HepG2 (cell line): ENCODE measurements around the gene AIFM1. TPM values are rescaled to one million over a fixed set of nuclear protein-coding genes. Genes with fewer than 3 reads are reported as not detected.
A peak's percentile ranks its signal among the peaks of the same experiment; 100 is the strongest.

Experiments
- ATAC-seq: fragments of 200-7000 bp; cut with Tn5 transposase; 3 replicates; pipeline ENCODE4 v1.9.1; 2020; ENCODE audit warnings: mild to moderate bottlenecking, moderate library complexity
- BruUV-seq: library from RNA; stranded (reverse); fragments of 400-500 nt; replicated peaks from 2 replicates; lab custom pipeline; 2021; lab: Mats Ljungman, UMichigan
- CTCF ChIA-PET: fragments of 300-600 bp; formaldehyde crosslinking; extraction: SDS; loops from one replicate; lab custom pipeline; 2021; ENCODE audit warnings: low total read pairs, inconsistent platforms, low intra/inter-chr PET ratio; lab: Yijun Ruan, JAX
- POLR2A ChIA-PET: fragments of 350-600 bp; sonication (Branson Sonifier 250); formaldehyde crosslinking; loops from one replicate; lab custom pipeline; 2020; ENCODE audit warnings: antibody characterized with exemption, inconsistent platforms; lab: Yijun Ruan, JAX
- DNase-seq: peaks from one replicate; pipeline ENCODE4 v3.0.0-alpha.2; 2015; ENCODE audit warnings: low spot score
- FAIRE-seq: peaks from 3 replicates; lab custom pipeline; 2011; peaks lifted over from hg19 to GRCh38; lab: Jason Lieb, UNC
- H2AFZ ChIP-seq: one replicate; pipeline ENCODE4 v1.6.1; 2011; ENCODE audit warnings: low read length, inconsistent platforms
- H3K27ac ChIP-seq: fragments of 300-600 bp; 3 replicates; pipeline ENCODE4 v1.8.0; 2011; ENCODE audit warnings: mixed run types, mild to moderate bottlenecking, mixed read lengths, low read length, inconsistent platforms; ENCODE audit not compliant: insufficient read depth; ENCODE audit errors: extremely low read length
- H3K27me3 ChIP-seq, 2 experiments: fragments of 200-600 bp in 1 of 2; 2 replicates in 1 of 2; 3 replicates in 1 of 2; pipeline versions ENCODE4 v1.6.0 to v1.8.0; 2011; ENCODE audit warnings: low read length in 2 of 2, mild to moderate bottlenecking in 2 of 2, moderate library complexity in 2 of 2, inconsistent platforms in 1 of 2; ENCODE audit not compliant: insufficient read depth in 2 of 2, control insufficient read depth in 1 of 2
- H3K36me3 ChIP-seq, 2 experiments: fragments of 200-600 bp in 1 of 2; replicated peaks in 1 of 2; 2 replicates in 1 of 2; 3 replicates in 1 of 2; pipeline versions ENCODE4 v1.5.1 to v1.8.0; 2011; ENCODE audit warnings: low read length in 2 of 2, inconsistent platforms in 1 of 2; ENCODE audit not compliant: insufficient read depth in 2 of 2, control insufficient read depth in 1 of 2
- H3K4me1 ChIP-seq: 2 replicates; pipeline ENCODE4 v1.5.1; 2012; ENCODE audit warnings: low read length, inconsistent platforms; ENCODE audit not compliant: insufficient read depth
- H3K4me2 ChIP-seq: 2 replicates; pipeline ENCODE4 v1.6.0; 2011; ENCODE audit warnings: low read depth, low read length, inconsistent platforms
- H3K4me3 ChIP-seq, 3 experiments: fragments of 200-600 bp in 1 of 3; sonication (generic), shearing (Covaris generic) in 1 of 3; replicated peaks in 1 of 3; 2 replicates each; pipeline ENCODE4 v1.5.1; 2011 to 2016; ENCODE audit warnings: low read length in 3 of 3, inconsistent platforms in 2 of 3, low read depth in 2 of 3, mild to moderate bottlenecking in 2 of 3, control low read depth in 1 of 3, mixed read lengths in 1 of 3; ENCODE audit not compliant: insufficient read depth in 1 of 3
- H3K79me2 ChIP-seq: one replicate; pipeline ENCODE4 v1.6.1; 2011; ENCODE audit warnings: low read length, inconsistent platforms; ENCODE audit not compliant: insufficient read depth
- H3K9ac ChIP-seq: 2 replicates; pipeline ENCODE4 v1.6.0; 2011; ENCODE audit warnings: mild to moderate bottlenecking, low read depth, low read length, inconsistent platforms; ENCODE audit not compliant: insufficient read depth
- H3K9me3 ChIP-seq: 2 replicates; pipeline ENCODE4 v1.5.1; 2012; ENCODE audit warnings: mild to moderate bottlenecking, low read length
- H4K20me1 ChIP-seq: 2 replicates; pipeline ENCODE4 v1.6.0; 2011; ENCODE audit warnings: inconsistent platforms, mild to moderate bottlenecking, low read length, moderate library complexity; ENCODE audit not compliant: insufficient read depth
- ATF7 ChIP-seq, 2 experiments: fragments of 450-650 bp in 1 of 2; sonication (generic) in 1 of 2; formaldehyde crosslinking in 1 of 2; IDR thresholded peaks; 2 replicates each; pipeline versions ENCODE4 v1.4.0 to v1.6.1; 2016 to 2020; ENCODE audit warnings: antibody characterized with exemption in 1 of 2, mild to moderate bottlenecking in 1 of 2, missing genetic modification reagents in 1 of 2
- CREB1 ChIP-seq, 2 experiments: fragments of 450-650 bp in 1 of 2; IDR thresholded peaks; 2 replicates each; pipeline ENCODE4 v1.6.1; 2016 to 2017; ENCODE audit warnings: control low read depth in 1 of 2, mild to moderate bottlenecking in 1 of 2, missing compliant biosample characterization in 1 of 2, missing genetic modification characterization in 1 of 2
- ZNF678 ChIP-seq: sonication (generic); formaldehyde crosslinking; IDR thresholded peaks from 2 replicates; pipeline ENCODE4 v1.4.0; 2020; ENCODE audit warnings: mild to moderate bottlenecking, missing genetic modification reagents
- WGBS: methylation state at CpG from one replicate; pipeline ENCODE4 v1.1.6; 2017; ENCODE audit warnings: low lambda C conversion rate; 5-methylcytosine and 5-hydroxymethylcytosine counted together
- in situ Hi-C: cut with HindIII; loops from 2 replicates; pipeline ENCODE4 v1.10.0; 2017; ENCODE audit warnings: low pct_unique_long_range_greater_than_20kb; ENCODE audit not compliant: extremely low pct_ligation_motif_present
- intact Hi-C: fragments of 100-400 bp; cut with micrococcal nuclease; formaldehyde crosslinking; loops from one replicate; pipeline ENCODE4 v1.10.0; 2022; ENCODE audit not compliant: unreplicated experiment
- polyA plus RNA-seq, 8 experiments: library from polyadenylated mRNA; depleted of rRNA in 3 of 8; stranded (reverse) in 7 of 8; unstranded in 1 of 8; fragments of >200 nt; fragmentation: Illumina TruSeq in 4 of 8; extraction: Trizol in 4 of 8; gene quantifications; 2 replicates each; pipeline versions ENCODE4 v1.2.1 to v1.2.3, GENCODE V29; 2011 to 2016; ENCODE audit warnings: low read depth in 4 of 8, missing spikeins in 1 of 8, mixed read lengths in 1 of 8; ENCODE audit not compliant: insufficient read depth in 1 of 8
- total RNA-seq, 5 experiments: library from RNA; depleted of rRNA; stranded (reverse); fragments of >200 nt; fragmentation: Illumina TruSeq; extraction: Trizol; gene quantifications; 2 replicates each; pipeline ENCODE4 v1.2.3, GENCODE V29; 2016; ENCODE audit warnings: low read depth in 1 of 5
- TF ChIP-seq, protein P1 (sequence below): IDR thresholded peaks from 2 replicates; pipeline ENCODE4 v1.6.1; 2016; ENCODE audit warnings: low read depth, missing genetic modification reagents, missing compliant biosample characterization

AIFM1 gene
- total and polyA plus RNA-seq, 2 of the 13 experiments (the other 11 are each of a cell fraction or from before 2014, with no cell fraction given): 42.8 to 46.9 TPM

DNA sequence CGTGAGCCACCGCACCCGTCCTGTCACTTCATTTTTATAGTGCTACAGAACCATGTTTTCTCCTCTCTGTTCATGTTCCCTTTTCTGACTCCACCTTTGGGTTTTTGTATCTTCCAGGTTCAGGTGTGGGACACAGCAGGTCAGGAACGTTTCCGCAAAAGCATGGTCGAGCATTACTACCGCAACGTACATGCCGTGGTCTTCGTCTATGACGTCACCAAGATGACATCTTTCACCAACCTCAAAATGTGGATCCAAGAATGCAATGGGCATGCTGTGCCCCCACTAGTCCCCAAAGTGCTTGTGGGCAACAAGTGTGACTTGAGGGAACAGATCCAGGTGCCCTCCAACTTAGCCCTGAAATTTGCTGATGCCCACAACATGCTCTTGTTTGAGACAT is 18.5 kb upstream of the AIFM1 start:
- intact Hi-C loops: no loop called here
- CTCF ChIA-PET: no interaction called here
- in situ Hi-C loops: no loop called here

DNA sequence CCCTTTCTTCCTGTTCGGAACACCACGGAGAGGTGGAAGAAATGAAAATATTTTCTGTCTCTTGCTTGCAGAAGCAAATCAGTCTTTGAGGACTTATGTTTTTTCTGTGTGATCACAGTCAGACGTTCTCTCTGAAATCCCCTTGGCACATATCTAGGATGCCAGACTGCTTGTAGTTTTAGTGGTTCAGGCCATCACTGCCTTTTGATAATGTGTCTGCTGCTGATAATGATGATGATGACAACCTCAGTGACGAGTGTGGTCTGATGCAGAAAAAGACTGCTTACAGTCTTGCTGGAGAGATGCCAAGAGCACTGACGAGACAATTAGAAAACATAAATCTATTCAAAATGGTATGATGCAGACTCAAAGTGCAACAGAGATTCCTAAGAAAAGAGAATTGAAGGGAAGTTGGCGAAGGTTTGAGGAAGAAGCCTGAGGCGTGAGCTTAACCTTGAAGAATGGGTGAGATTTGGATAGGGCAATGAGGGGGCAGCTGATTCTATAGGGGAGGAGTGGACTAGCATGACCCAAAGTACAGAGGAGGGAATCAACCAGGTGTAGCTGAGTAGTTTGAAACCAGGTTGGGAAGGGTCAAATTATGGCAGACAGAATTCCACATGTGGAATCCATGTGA is 14.1 kb upstream of the AIFM1 start:
- no TSS peak for BruUV-seq
- ChIA-PET CTCF (no interaction called here), POLR2A (no interaction called here)
- in situ Hi-C loops: no loop called here
- TF ChIP-seq, protein P1, sequence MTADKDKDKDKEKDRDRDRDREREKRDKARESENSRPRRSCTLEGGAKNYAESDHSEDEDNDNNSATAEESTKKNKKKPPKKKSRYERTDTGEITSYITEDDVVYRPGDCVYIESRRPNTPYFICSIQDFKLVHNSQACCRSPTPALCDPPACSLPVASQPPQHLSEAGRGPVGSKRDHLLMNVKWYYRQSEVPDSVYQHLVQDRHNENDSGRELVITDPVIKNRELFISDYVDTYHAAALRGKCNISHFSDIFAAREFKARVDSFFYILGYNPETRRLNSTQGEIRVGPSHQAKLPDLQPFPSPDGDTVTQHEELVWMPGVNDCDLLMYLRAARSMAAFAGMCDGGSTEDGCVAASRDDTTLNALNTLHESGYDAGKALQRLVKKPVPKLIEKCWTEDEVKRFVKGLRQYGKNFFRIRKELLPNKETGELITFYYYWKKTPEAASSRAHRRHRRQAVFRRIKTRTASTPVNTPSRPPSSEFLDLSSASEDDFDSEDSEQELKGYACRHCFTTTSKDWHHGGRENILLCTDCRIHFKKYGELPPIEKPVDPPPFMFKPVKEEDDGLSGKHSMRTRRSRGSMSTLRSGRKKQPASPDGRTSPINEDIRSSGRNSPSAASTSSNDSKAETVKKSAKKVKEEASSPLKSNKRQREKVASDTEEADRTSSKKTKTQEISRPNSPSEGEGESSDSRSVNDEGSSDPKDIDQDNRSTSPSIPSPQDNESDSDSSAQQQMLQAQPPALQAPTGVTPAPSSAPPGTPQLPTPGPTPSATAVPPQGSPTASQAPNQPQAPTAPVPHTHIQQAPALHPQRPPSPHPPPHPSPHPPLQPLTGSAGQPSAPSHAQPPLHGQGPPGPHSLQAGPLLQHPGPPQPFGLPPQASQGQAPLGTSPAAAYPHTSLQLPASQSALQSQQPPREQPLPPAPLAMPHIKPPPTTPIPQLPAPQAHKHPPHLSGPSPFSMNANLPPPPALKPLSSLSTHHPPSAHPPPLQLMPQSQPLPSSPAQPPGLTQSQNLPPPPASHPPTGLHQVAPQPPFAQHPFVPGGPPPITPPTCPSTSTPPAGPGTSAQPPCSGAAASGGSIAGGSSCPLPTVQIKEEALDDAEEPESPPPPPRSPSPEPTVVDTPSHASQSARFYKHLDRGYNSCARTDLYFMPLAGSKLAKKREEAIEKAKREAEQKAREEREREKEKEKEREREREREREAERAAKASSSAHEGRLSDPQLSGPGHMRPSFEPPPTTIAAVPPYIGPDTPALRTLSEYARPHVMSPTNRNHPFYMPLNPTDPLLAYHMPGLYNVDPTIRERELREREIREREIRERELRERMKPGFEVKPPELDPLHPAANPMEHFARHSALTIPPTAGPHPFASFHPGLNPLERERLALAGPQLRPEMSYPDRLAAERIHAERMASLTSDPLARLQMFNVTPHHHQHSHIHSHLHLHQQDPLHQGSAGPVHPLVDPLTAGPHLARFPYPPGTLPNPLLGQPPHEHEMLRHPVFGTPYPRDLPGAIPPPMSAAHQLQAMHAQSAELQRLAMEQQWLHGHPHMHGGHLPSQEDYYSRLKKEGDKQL: no peak
- peak; percentile 37; the same call in 1 of the 2 replicates for TF ChIP-seq CREB1 (IDR thresholded peaks at IDR 0.05)
- TF ChIP-seq CREB1 (CRISPR knock-in tag; IDR thresholded peaks at IDR 0.05): no peak
- no peaks in the 10 kb centered on the region; the same call in 1 of the 2 replicates for H3K4me1 ChIP-seq
- H3K79me2 ChIP-seq: no peaks in the 10 kb centered on the region
- H4K20me1 ChIP-seq: no peaks in the 10 kb centered on the region
- H3K4me3 ChIP-seq: no peak overlapping the region
- no peak overlapping the region for H3K27ac ChIP-seq
- ATAC-seq (no peak), FAIRE-seq (no peak), DNase-seq (no peak)
- intact Hi-C loops: no loop called here
- 37% methylated on average over 6 of the region's 7 CpGs for WGBS
- H3K9ac ChIP-seq: no peak overlapping the region
- H3K4me2 ChIP-seq: no peak overlapping the region
- no peak overlapping the region for H2AFZ ChIP-seq
- no peaks in the 10 kb centered on the region for H3K9me3 ChIP-seq
- no peaks in the 10 kb centered on the region for H3K27me3 ChIP-seq
- H3K36me3 ChIP-seq: no peaks in the 10 kb centered on the region

More for the DNA sequence above, 18.5 kb upstream of the AIFM1 start:
- DNase-seq (no peak), FAIRE-seq (no peak), ATAC-seq (no peak)
- Histone ChIP-seq H3K4me2 (no peak overlapping the region), H3K4me3 (no peak overlapping the region), H3K36me3 (no peaks in the 10 kb centered on the region), H3K27me3 (no peaks in the 10 kb centered on the region), H3K9me3 (no peaks in the 10 kb centered on the region), H4K20me1 (no peaks in the 10 kb centered on the region), H3K9ac (no peak overlapping the region), H3K4me1 (no peaks in the 10 kb centered on the region), H2AFZ (no peak overlapping the region), H3K79me2 (no peaks in the 10 kb centered on the region), H3K27ac (no peak overlapping the region)
- POLR2A ChIA-PET: no interaction called here
- TF ChIP-seq ZNF678 (CRISPR knock-in tag): no peak
- peak; percentile 39; the same call in 1 of the 2 replicates for TF ChIP-seq ATF7 (IDR thresholded peaks at IDR 0.05)
- TF ChIP-seq ATF7 (CRISPR knock-in tag; IDR thresholded peaks at IDR 0.05): no peak
- peak; percentile 77 for TF ChIP-seq CREB1 (IDR thresholded peaks at IDR 0.05)
- no peak for TF ChIP-seq CREB1 (CRISPR knock-in tag; IDR thresholded peaks at IDR 0.05)
- BruUV-seq: no TSS peak
- WGBS: 78% methylated on average over 6 of the region's 11 CpGs
